CD4-positive, alpha-beta T cell (primary cell): ENCODE measurements around the gene WRAP53. TPM values are rescaled to one million over a fixed set of nuclear protein-coding genes. Genes with fewer than 3 reads are reported as not detected.
"Not testable (repeated sequence)": the region's sequence is repeated elsewhere in the genome, so short reads cannot be mapped to it uniquely, and the experiment has no call there.

Source experiments
- ATAC-seq: fragments of 200-7000 bp; cut with Tn5 transposase; one replicate; pipeline ENCODE4 v1.10.0; 2022; ENCODE audit warnings: mild to moderate bottlenecking; ENCODE audit not compliant: poor library complexity
- CTCF ChIA-PET: fragments of 350-600 bp; sonication (Branson Sonifier 250); formaldehyde crosslinking; loops from one replicate; lab custom pipeline; 2021; ENCODE audit warnings: antibody characterized with exemption, inconsistent platforms; lab: Charles Lee
- POLR2A ChIA-PET: fragments of 350-600 bp; sonication (Branson Sonifier 250); formaldehyde crosslinking; loops from one replicate; lab custom pipeline; 2021; ENCODE audit warnings: antibody characterized with exemption, inconsistent platforms; lab: Charles Lee
- DNase-seq, 14 experiments: peaks; one replicate each; pipeline ENCODE4 v3.0.0-alpha.2; 2013 to 2020; ENCODE audit warnings: mixed read lengths in 2 of 14
- H3K27ac ChIP-seq, 2 donors: one replicate each; pipeline versions ENCODE4 v1.5.1 to v1.7.0; 2013; ENCODE audit warnings: low read length in 2 of 2, low read depth in 1 of 2, mild to moderate bottlenecking in 1 of 2
- H3K27me3 ChIP-seq, 2 experiments: 1 replicate in 1 of 2; 2 replicates in 1 of 2; pipeline versions ENCODE4 v1.6.1 to v1.7.0; 2013; ENCODE audit warnings: low read length in 2 of 2, control low read depth in 1 of 2, mild to moderate bottlenecking in 1 of 2, moderate library complexity in 1 of 2; ENCODE audit not compliant: insufficient read depth in 2 of 2, control insufficient read depth in 1 of 2
- H3K36me3 ChIP-seq: one replicate; pipeline ENCODE4 v1.6.1; 2013; ENCODE audit warnings: low read length, control low read depth; ENCODE audit not compliant: insufficient read depth
- H3K4me1 ChIP-seq: one replicate; pipeline ENCODE4 v1.6.1; 2013; ENCODE audit warnings: low read length, control low read depth; ENCODE audit not compliant: insufficient read depth
- H3K4me3 ChIP-seq: one replicate; pipeline ENCODE4 v1.5.1; 2013; ENCODE audit warnings: mild to moderate bottlenecking, low read length, moderate library complexity
- H3K9me3 ChIP-seq, 2 experiments: 1 replicate in 1 of 2; 2 replicates in 1 of 2; pipeline versions ENCODE4 v1.6.1 to v1.7.0; 2013; ENCODE audit warnings: low read length in 2 of 2, mild to moderate bottlenecking in 2 of 2, control low read depth in 1 of 2, moderate library complexity in 1 of 2; ENCODE audit not compliant: control insufficient read depth in 1 of 2, insufficient read depth in 1 of 2
- H3K27ac Mint-ChIP-seq: one replicate; pipeline ENCODE4 v1.8.0; 2020; ENCODE audit warnings: mixed read lengths
- H3K27me3 Mint-ChIP-seq: one replicate; pipeline ENCODE4 v1.8.0; 2021; ENCODE audit warnings: mixed read lengths
- H3K36me3 Mint-ChIP-seq: one replicate; pipeline ENCODE4 v1.8.0; 2021; ENCODE audit warnings: low read depth, mixed read lengths
- H3K4me1 Mint-ChIP-seq: one replicate; pipeline ENCODE4 v1.8.0; 2021; ENCODE audit warnings: low read depth, mixed read lengths
- H3K4me3 Mint-ChIP-seq: one replicate; pipeline ENCODE4 v1.8.0; 2020; ENCODE audit warnings: mild to moderate bottlenecking, mixed read lengths
- H3K9me3 Mint-ChIP-seq: one replicate; pipeline ENCODE4 v1.8.0; 2020; ENCODE audit warnings: mixed read lengths
- intact Hi-C, 2 experiments: fragments of 100-400 bp; cut with DNase I in 1 of 2; cut with micrococcal nuclease in 1 of 2; formaldehyde crosslinking; loops; one replicate each; pipeline versions ENCODE4 v1.15.1 to v1.9.0; 2023 to 2025; cut with DNase I, micrococcal nuclease
- polyA plus RNA-seq, 2 donors: library from polyadenylated mRNA; unstranded; fragments of 120-200 nt; gene quantifications; one replicate each; pipeline ENCODE4 v1.2.1, GENCODE V29; 2013
- total RNA-seq, 174 experiments: library from RNA in 2 of 174; stranded (reverse) in 2 of 174; gene quantifications; one replicate each; pipeline ENCODE4 v1.2.3 and lab custom pipeline; 2021 to 2026
- TF ChIP-seq, protein P1 (sequence below): fragments of 200-600 bp; IDR thresholded peaks from one replicate; pipeline ENCODE4 v1.8.0; 2022; ENCODE audit warnings: antibody characterized with exemption, mild to moderate bottlenecking

WRAP53 gene
- total RNA-seq: 1 to 10 TPM; 3.9 to 4.0 TPM
- polyA plus RNA-seq (2013, experiment 1 of 2): 9.7 TPM
- polyA plus RNA-seq (2013, experiment 2 of 2): 9.4 TPM
- 4.1 to 45.4 (median 14.0) reads per million in 172 experiments for total RNA-seq (lab: John Stamatoyannopoulos, UW)

- Mint-ChIP-seq H3K27me3 (peaks cover 7% of the 10 kb centered on the region), H3K4me1 (peaks cover 46% of the 10 kb centered on the region), H3K4me3 (peak within 1 kb of the TSS; percentile 99), H3K9me3 (no peaks in the 10 kb centered on the region), H3K27ac (peak within 1 kb of the TSS; percentile 100), H3K36me3 (peaks cover 38% of the 10 kb centered on the region)
- intact Hi-C loops: loop anchor here (2.0 to 10.0 kb wide), 13 partner anchors 36 to 651 kb away; partner anchors contain the start of genes ATP1B2 (in 1 of the 2), ELP5 (in 1 of the 2), FXR2 (in 1 of the 2) and GPS2 (in 1 of the 2)
- TF ChIP-seq, protein P1, sequence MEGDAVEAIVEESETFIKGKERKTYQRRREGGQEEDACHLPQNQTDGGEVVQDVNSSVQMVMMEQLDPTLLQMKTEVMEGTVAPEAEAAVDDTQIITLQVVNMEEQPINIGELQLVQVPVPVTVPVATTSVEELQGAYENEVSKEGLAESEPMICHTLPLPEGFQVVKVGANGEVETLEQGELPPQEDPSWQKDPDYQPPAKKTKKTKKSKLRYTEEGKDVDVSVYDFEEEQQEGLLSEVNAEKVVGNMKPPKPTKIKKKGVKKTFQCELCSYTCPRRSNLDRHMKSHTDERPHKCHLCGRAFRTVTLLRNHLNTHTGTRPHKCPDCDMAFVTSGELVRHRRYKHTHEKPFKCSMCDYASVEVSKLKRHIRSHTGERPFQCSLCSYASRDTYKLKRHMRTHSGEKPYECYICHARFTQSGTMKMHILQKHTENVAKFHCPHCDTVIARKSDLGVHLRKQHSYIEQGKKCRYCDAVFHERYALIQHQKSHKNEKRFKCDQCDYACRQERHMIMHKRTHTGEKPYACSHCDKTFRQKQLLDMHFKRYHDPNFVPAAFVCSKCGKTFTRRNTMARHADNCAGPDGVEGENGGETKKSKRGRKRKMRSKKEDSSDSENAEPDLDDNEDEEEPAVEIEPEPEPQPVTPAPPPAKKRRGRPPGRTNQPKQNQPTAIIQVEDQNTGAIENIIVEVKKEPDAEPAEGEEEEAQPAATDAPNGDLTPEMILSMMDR: peak; percentile 100
- Histone ChIP-seq H3K36me3 (no peaks in the 10 kb centered on the region), H3K9me3 (no peaks in the 10 kb centered on the region), H3K4me1 (peaks cover 38% of the 10 kb centered on the region), H3K27ac (peak within 1 kb of the TSS; percentile 96 to 98), H3K27me3 (no peaks in the 10 kb centered on the region), H3K4me3 (peak within 1 kb of the TSS; percentile 72)
- POLR2A ChIA-PET: interaction anchor here (0.6 to 5.6 kb wide), 63 partner anchors 13 to 689 kb away, joined by 3 to 158 read pairs (median 8); partner anchors contain the start of genes ACAP1, ATP1B2, CD68 and CNTROB
- ATAC-seq (peak; percentile 75), DNase-seq (peak; percentile 93 to 98 (median 95))
- CTCF ChIA-PET: interaction anchor here (0.6 to 4.2 kb wide), 37 partner anchors 9 to 689 kb away, joined by 3 to 29 read pairs (median 4); partner anchors contain the start of genes ATP1B2, CNTROB, FXR2 and MPDU1
Measured at GRCh38 chr17:7687908-7688807, at the start of gene WRAP53. Gene WRAP53 (plus strand): TSS chr17:7688477. CDS start chr17:7688649, 172 bp downstream.

- no peaks in the 10 kb centered on the region for H3K36me3 Mint-ChIP-seq
- CTCF ChIA-PET: no interaction called here
- DNase-seq: no peak
- POLR2A ChIA-PET: interaction anchor here (1.6 to 3.6 kb wide), 3 partner anchors 10 to 46 kb away, joined by 4 to 48 read pairs (median 15); partner anchors contain the start of genes ATP1B2, TP53 and WRAP53
- H3K9me3 Mint-ChIP-seq: no peaks in the 10 kb centered on the region
- H3K4me3 ChIP-seq: no peak overlapping the region
- H3K9me3 ChIP-seq: no peaks in the 10 kb centered on the region
- H3K36me3 ChIP-seq: no peaks in the 10 kb centered on the region
- peaks cover 7% of the 10 kb centered on the region for H3K4me1 ChIP-seq
- peaks cover 5% of the 10 kb centered on the region for H3K27me3 Mint-ChIP-seq
- no peak for ATAC-seq
- intact Hi-C loops: no loop called here
- TF ChIP-seq, protein P1: no peak
- H3K4me1 Mint-ChIP-seq: peaks cover 17% of the 10 kb centered on the region
- peaks cover 0 to 4% of the 10 kb centered on the region in 2 experiments for H3K27me3 ChIP-seq
- no peak overlapping the region for H3K27ac ChIP-seq
- no peak overlapping the region for H3K4me3 Mint-ChIP-seq
- H3K27ac Mint-ChIP-seq: no peak overlapping the region
Measured at GRCh38 chr17:7640783-7641182, 47.5 kb upstream of the WRAP53 start.

DNA sequence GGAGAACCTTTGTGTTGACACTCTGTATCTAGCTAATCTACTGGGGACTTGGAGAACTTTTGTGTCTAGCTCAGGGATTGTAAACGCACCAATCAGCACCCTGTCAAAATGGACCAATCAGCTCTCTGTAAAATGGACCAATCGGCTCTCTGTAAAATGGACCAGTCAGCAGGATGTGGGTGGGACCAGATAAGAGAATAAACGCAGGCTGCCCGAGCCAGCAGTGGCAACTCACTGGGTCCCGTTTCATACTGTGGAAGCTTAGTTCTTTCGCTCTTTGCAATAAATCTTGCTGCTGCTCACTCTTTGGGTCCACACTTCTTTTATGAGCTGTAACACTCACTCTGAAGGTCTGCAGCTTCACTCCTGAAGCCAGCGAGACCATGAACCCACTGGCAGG is 46.6 kb upstream of the WRAP53 start:
- H3K27ac ChIP-seq, H3K4me1 ChIP-seq, intact Hi-C loops, CTCF ChIA-PET, H3K9me3 ChIP-seq, H3K27me3 ChIP-seq, H3K9me3 Mint-ChIP-seq, H3K36me3 ChIP-seq, ATAC-seq, H3K4me3 ChIP-seq, H3K36me3 Mint-ChIP-seq: not testable (repeated sequence)
- POLR2A ChIA-PET: interaction anchor here (1.1 to 3.6 kb wide), 5 partner anchors 9 to 58 kb away, joined by 4 to 48 read pairs (median 9); partner anchors contain the start of genes ATP1B2, FXR2, MPDU1 and TP53
- H3K4me1 Mint-ChIP-seq: peaks cover 17% of the 10 kb centered on the region
- peak in 2 of 14 experiments; percentile 4 to 26 for DNase-seq
- H3K27ac Mint-ChIP-seq: peak overlapping the region; percentile 58
- peaks cover 14% of the 10 kb centered on the region for H3K27me3 Mint-ChIP-seq
- H3K4me3 Mint-ChIP-seq: peak overlapping the region; percentile 70
